GM12892 (cell line): ENCODE measurements around the gene APPL2.

Source experiments
- DNase-seq: peaks from one replicate; pipeline ENCODE4 v3.0.0; 2011; ENCODE audit not compliant: insufficient read length
- FAIRE-seq: peaks from 2 replicates; lab custom pipeline; 2011; peaks lifted over from hg19 to GRCh38; lab: Jason Lieb, UNC
- POLR2A ChIP-seq: IDR thresholded peaks from 2 replicates; pipeline ENCODE4 v1.6.1; 2011; ENCODE audit warnings: low read depth, low read length, control low read depth
- POLR2AphosphoS5 ChIP-seq: IDR thresholded peaks from 2 replicates; pipeline ENCODE4 v1.6.1; 2011; ENCODE audit warnings: low read depth, low read length, control low read depth
- TAF1 ChIP-seq: IDR thresholded peaks from 2 replicates; pipeline ENCODE4 v1.6.1; 2011; ENCODE audit warnings: low read depth, mild to moderate bottlenecking, control low read depth, low read length, borderline replicate concordance

The APPL2 gene

DNA sequence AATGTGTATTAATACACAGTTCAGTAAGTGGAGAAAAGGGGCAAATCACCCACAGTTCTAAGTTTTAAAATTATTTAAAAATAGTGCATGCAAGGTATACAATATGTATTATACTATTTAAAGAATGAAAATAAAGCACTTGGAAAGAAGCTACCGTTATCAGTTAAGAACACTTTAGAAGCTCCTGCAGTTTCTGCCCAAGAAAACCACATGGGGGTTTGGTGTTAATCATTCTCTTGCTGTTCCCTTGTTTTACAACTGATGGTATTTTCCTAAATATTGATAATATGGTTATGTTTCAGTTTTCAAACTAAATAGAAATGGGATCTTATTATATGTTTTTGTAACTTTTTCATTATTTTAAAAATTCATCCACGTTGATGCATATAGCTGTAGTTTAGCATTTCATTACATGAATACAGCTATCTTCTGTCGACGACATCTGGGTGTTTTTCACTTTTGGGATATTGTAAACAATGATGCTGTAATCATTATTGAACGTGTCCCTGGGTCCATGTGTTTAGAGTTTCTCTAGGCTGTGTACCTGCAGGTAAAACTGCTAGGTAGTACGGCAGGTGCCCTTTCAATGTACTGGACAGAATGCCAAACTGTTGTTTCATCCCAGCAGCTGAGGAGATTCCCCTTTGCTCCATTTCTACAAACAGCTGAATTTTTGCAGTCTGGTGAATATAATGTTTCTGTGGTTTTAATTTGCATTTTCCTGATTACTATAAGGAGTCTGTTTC lies 64.1 kb downstream of the APPL2 start:
- no peak for TF ChIP-seq POLR2AphosphoS5
- TF ChIP-seq TAF1 = no peak
- TF ChIP-seq POLR2A = no peak

DNA sequence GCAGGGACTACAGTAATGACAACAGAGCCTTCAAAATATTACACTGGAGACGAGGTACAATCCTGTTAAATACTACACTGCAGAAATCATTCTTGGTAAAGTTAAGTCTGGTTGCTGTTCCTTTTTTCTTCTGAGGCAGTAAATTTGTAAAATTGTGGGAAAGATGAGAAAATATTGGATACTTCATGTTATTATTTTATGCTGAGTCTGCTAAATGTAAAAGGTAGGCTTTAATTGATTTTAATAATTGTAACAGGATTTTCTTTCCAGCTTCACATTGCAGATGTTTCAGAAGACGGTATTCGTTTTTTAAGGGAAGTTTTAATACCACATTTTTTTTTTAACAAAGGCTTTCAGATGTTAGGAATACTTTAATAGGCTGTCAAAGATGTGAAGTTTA lies 65.8 kb downstream of the APPL2 start:
- TF ChIP-seq POLR2AphosphoS5 (no peak), POLR2A (no peak), TAF1 (no peak)
- FAIRE-seq = no peak

More for the DNA sequence above, 64.1 kb downstream of the APPL2 start:
- FAIRE-seq (no peak), DNase-seq (no peak)

GRCh38 chr12:105168006-105168405 lies 68.0 kb downstream of the APPL2 start:
- DNase-seq (no peak), FAIRE-seq (no peak)
- TF ChIP-seq POLR2A (no peak), POLR2AphosphoS5 (no peak), TAF1 (no peak)

More for the DNA sequence above, 65.8 kb downstream of the APPL2 start:
- DNase-seq = no peak

- FAIRE-seq = no peak
- TF ChIP-seq POLR2A (no peak), TAF1 (no peak)
- no peak for DNase-seq
Measured at GRCh38 chr12:105167346-105167745, 68.6 kb downstream of the APPL2 start.

- FAIRE-seq (no peak), DNase-seq (no peak)
- TF ChIP-seq POLR2AphosphoS5 (no peak), TAF1 (no peak), POLR2A (no peak)
Measured at GRCh38 chr12:105166736-105167135, 69.2 kb downstream of the APPL2 start.

GRCh38 chr12:105164068-105164467 lies 71.9 kb downstream of the APPL2 start:
- no peak for TF ChIP-seq POLR2AphosphoS5
- no peak for TF ChIP-seq POLR2A
- no peak for DNase-seq
- no peak for FAIRE-seq

GRCh38 chr12:105162174-105162573 lies 73.8 kb downstream of the APPL2 start:
- TF ChIP-seq POLR2AphosphoS5 (no peak), POLR2A (no peak)
- DNase-seq (no peak), FAIRE-seq (no peak)

DNA sequence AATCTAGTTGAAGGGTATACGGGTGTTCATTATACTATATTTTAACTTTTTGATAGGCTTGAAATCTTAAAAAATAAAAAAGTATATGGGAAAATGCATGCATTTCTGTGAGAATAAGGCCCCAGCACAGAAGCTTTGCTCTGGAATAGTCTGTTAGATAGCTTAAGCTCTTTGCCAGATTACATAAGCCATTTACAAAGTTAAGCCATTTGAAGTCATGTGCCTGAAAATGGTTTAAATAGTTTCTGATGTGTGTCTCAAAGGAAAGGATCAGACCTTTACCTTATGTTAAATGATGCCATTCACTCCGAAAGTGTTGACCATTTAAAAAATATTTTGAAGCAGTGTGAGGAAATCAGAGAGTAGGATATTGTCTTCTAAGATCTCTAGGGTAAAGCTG lies 77.1 kb downstream of the APPL2 start:
- no peak for FAIRE-seq
- TF ChIP-seq POLR2AphosphoS5 (no peak), TAF1 (no peak), POLR2A (no peak)
- no peak for DNase-seq

GRCh38 chr12:105157606-105158005 lies 78.4 kb downstream of the APPL2 start:
- DNase-seq (no peak), FAIRE-seq (no peak)
- TF ChIP-seq TAF1 (no peak), POLR2AphosphoS5 (no peak), POLR2A (no peak)

DNA sequence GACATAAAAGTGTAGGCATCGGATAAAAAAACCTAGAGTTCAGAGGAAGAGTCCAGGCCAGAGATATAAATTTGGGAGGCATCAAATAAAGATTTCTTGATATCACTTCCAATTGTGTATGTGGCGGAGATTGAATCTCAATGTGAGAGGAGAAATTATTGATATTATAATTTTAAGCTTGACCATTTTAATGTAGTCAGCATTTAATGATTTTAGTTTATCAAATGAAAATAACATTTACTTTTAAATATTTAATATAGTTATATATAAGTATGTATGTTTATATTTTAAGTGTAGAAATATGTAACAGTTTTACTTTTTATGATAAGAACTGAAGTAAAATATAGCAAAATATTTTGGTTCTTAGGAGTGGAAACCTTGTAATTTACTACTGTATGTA lies 79.7 kb downstream of the APPL2 start:
- TF ChIP-seq POLR2A (no peak), POLR2AphosphoS5 (no peak)
- no peak for DNase-seq
- FAIRE-seq = no peak

DNA sequence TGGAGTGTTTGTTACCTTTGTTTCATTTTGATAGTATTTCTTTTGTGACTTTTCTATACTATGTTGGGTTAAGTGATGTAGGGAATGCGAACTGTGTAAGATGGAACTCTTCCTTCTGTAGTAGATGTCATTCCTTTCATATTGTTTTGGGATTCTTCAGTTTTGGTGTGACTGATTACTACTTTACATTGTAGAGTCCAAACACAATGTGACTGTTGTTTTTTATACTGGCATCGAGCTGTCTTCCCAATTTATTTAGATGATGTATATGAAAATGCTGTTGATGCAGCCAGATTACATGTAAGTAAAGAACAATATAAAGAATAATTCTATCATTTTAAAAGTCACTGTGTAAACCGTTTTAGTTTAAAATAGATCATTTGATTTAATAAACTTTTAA lies 93.7 kb downstream of the APPL2 start:
- TF ChIP-seq TAF1 = no peak
- TF ChIP-seq POLR2AphosphoS5 = no peak
- TF ChIP-seq POLR2A = no peak
- FAIRE-seq = no peak
- no peak for DNase-seq

- TF ChIP-seq TAF1 (no peak), POLR2A (no peak), POLR2AphosphoS5 (no peak)
- DNase-seq (no peak), FAIRE-seq (no peak)
Measured at GRCh38 chr12:105141320-105141922, 94.6 kb downstream of the APPL2 start.

DNA sequence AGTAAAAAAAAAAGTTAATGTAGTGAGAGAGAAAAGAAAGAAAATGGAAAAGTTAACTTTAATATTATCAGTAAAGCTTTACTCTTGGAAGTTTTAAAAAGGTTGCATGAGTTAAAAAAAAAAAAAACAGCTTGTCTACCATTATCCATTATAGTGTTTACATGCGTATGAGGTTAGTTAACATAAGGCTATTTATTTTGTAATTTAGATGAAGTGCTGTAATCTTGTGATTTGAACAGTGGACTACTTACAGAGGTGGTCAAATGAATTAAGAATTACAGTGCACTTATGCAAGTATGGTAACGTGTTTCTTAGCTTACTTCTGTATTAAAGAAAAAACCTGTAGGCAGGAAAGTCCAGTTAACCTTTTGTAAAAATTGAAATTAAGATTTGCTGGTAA lies 97.7 kb downstream of the APPL2 start:
- DNase-seq (no peak), FAIRE-seq (no peak)
- TF ChIP-seq POLR2AphosphoS5 (no peak), TAF1 (no peak), POLR2A (no peak)
